ENCODE results near the gene TMEM187.

- TF ChIP-seq POLR2A (IDR thresholded peaks at IDR 0.05) (no peak), CTCF (IDR thresholded peaks at IDR 0.05) (no peak)
These were observed 33.0 kb upstream of the TMEM187 start for GRCh38 chrX:153939573-153939972.
